ENCODE data around the gene CLHC1.

The CLHC1 gene

DNA sequence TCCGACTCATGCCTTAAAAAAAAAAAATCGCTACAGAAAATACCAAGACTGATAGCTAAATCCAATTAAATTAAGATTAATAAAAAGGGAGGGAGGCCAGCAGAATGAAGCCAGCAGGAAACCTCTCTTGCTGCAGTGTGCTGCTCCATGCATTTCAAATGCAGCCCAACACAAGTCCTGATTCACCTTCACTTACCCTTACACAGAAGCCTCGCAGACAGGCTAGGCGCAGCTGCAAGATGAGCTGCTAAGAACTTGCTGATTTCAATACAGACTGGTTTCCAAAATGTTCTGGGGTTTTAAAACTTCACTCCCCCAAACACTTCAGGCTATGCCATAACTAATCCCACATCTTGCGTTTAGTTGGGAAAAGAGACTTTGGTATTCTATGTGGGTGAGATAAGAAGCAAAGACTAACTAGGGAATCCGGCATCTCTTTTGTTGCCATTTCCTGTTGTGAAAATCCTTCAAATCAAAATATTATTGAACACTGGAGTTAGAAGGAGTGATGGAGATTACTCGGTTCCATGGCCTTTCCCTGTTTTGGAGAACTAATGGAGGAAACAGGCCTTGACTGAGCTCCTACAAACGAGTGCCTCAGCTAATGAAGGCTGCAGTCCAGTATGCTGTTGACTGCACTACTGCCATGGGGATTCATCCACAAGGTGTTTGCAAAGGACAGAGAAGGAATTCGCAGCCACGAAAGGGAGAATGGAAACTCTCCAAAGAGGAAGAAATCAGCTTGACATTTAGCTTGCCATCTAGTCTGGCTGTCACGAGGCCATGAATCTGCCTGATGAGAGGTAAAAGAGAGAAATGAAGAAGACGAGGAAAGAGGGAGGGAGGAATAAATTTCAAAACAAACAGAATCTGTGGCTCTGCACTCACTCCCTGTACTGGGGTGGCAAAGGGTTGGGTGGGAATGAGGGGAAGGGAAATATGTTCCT lies 67.3 kb downstream of the CLHC1 start:
- no peak overlapping the region for H3K4me3 ChIP-seq (ENCODE audit: low read depth, low read length)
- TF ChIP-seq, protein P1, sequence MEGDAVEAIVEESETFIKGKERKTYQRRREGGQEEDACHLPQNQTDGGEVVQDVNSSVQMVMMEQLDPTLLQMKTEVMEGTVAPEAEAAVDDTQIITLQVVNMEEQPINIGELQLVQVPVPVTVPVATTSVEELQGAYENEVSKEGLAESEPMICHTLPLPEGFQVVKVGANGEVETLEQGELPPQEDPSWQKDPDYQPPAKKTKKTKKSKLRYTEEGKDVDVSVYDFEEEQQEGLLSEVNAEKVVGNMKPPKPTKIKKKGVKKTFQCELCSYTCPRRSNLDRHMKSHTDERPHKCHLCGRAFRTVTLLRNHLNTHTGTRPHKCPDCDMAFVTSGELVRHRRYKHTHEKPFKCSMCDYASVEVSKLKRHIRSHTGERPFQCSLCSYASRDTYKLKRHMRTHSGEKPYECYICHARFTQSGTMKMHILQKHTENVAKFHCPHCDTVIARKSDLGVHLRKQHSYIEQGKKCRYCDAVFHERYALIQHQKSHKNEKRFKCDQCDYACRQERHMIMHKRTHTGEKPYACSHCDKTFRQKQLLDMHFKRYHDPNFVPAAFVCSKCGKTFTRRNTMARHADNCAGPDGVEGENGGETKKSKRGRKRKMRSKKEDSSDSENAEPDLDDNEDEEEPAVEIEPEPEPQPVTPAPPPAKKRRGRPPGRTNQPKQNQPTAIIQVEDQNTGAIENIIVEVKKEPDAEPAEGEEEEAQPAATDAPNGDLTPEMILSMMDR (IDR thresholded peaks at IDR 0.05; ENCODE audit: insufficient read depth, low read depth, low read length, missing control alignments): no peak
- no peak for DNase-seq (ENCODE audit: low read depth)

GRCh38 chr2:55163941-55164390 lies 68.1 kb downstream of the CLHC1 start:
- H3K4me3 ChIP-seq (ENCODE audit: low read depth, low read length): no peak overlapping the region

GRCh38 chr2:55163274-55163721 lies 68.8 kb downstream of the CLHC1 start:
- no peak for DNase-seq (ENCODE audit: low read depth)
- no peak overlapping the region for H3K4me3 ChIP-seq (ENCODE audit: low read depth, low read length)
- TF ChIP-seq, protein P1 (IDR thresholded peaks at IDR 0.05; ENCODE audit: insufficient read depth, low read depth, low read length, missing control alignments): no peak

More at GRCh38 chr2:55163941-55164390, 68.1 kb downstream of the CLHC1 start:
- TF ChIP-seq, protein P1 (IDR thresholded peaks at IDR 0.05; ENCODE audit: insufficient read depth, low read depth, low read length, missing control alignments): no peak
- no peak for DNase-seq (ENCODE audit: low read depth)

DNA sequence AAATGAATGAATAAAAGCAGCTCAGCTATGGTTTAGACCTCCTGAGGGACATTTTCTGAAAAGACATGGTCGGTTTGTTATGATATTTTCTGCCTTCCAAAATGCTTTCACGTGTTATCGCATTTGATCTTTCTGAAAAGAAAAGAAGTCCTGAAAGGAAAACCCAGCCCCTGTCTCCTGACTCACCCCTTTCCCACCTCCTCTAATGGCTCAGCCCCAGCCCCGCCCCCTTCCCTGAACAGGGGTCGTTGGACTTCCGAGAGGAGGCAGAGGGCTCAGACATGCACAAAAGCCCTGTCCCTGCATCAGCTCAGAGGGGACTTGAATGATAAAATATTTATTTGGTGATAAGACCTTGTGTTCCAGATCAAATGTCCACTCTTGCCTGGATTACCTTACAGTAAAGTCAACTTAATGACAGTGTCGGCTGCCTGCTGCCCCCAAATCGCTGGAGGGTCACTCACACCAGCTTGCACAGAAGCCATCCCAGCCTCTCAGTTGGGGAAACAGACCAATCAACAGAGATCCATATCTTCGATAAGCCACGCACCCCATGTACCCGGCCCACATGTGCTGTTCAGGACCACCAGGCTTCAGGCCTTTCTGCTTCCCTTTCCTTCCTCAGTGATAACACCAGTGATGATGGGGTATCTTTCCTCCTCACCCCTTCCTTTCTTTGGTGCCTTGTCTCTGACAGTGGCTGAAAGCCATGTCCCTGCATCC lies 69.6 kb downstream of the CLHC1 start:
- TF ChIP-seq, protein P1 (IDR thresholded peaks at IDR 0.05; ENCODE audit: insufficient read depth, low read depth, low read length, missing control alignments): no peak
- DNase-seq (ENCODE audit: low read depth): no peak

DNA sequence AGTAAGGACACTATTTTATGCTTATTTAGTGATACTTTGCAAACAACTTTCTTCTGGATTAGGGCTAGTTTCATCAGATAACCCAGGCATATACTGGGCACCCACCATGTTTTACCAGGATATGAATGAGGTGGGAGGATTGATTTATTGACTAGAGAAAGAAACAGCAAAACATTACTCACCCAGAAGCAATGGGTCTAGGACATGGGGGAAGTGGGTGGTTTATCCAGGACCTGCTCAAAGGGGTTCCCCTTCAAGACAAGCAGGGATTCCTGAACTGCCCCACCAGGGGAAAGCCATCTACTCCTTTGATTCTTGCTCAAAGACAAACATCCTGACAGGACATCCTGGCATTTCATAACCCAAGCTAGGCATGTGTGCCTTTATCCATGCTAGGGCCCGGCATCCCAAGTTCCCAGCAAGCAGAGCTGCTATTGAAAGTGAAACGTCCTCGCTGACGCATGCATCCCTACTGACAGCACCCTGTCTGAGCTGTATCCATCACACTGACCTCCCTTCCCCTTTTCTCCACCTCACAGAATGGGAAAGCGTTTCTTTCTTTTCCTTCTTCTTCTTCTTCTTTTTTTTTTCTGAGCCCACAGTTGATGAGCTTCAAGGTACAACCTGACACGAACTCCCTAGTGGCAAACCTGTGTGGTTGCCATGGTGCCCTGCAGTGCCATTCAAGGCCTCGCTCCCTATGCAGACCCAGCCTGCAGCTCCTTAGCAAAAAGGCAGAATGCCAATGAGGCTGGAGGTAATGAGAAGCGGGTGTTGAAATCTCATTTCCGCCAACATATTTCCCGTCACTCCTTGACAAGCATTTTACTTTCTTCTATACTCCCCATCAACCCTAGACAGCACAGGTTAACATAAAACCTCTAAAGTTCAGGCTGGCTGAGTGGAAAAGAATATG lies 70.5 kb downstream of the CLHC1 start:
- H3K4me3 ChIP-seq (ENCODE audit: low read depth, low read length): no peak overlapping the region
- TF ChIP-seq, protein P1 (IDR thresholded peaks at IDR 0.05; ENCODE audit: insufficient read depth, low read depth, low read length, missing control alignments): no peak
- DNase-seq (ENCODE audit: low read depth): no peak

More for the DNA sequence above, 69.6 kb downstream of the CLHC1 start:
- no peak overlapping the region for H3K4me3 ChIP-seq (ENCODE audit: low read depth, low read length)

DNA sequence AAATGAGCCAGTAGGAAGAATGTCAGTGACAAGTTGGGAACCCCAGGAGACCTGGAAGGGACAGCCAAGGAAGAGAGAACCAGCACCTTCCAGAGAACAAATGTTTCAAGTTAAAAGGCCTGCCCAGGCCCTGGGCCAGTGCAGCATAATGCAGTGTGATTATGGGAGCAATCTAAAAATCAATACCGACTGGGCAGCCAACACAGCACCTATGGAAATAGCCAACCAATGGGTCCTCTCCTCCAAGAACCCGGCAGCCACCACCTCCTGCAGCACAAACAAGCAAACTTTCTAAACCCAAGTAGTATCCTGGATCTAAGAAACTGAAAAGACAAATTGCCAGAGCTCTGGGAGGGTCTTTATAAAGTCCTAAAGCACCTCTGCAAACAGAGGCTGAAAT lies 71.7 kb downstream of the CLHC1 start:
- H3K4me3 ChIP-seq (ENCODE audit: low read depth, low read length): no peak overlapping the region
- no peak for DNase-seq (ENCODE audit: low read depth)
- TF ChIP-seq, protein P1 (IDR thresholded peaks at IDR 0.05; ENCODE audit: insufficient read depth, low read depth, low read length, missing control alignments): no peak

Data from GM12865 (cell line).